Measurements from ENCODE around the gene TMEM170B.

The TMEM170B gene

GRCh38 chr6:11495565-11496145 is 41.9 kb upstream of the TMEM170B start:
- H3K79me2 ChIP-seq (ENCODE audit: insufficient read depth, low read length) = no peaks in the 10 kb centered on the region
- H2AFZ ChIP-seq (ENCODE audit: low read length) = no peak overlapping the region
- H3K4me3 ChIP-seq (ENCODE audit: low read depth, low read length, poor library complexity, severe bottlenecking) = no peak overlapping the region
- no peaks in the 10 kb centered on the region for H3K27me3 ChIP-seq (ENCODE audit: insufficient read depth, low read length)
- no peak overlapping the region for H3K27ac ChIP-seq (ENCODE audit: low read depth, low read length, poor library complexity, severe bottlenecking)
- TF ChIP-seq EZH2 (IDR thresholded peaks at IDR 0.05; ENCODE audit: borderline replicate concordance, low read length) (no peak), CTCF (IDR thresholded peaks at IDR 0.05; ENCODE audit: low read length) (no peak)
- H3K4me2 ChIP-seq (ENCODE audit: low read length) = no peak overlapping the region
- no peak overlapping the region; the same call in 1 of the 2 replicates for H3K9ac ChIP-seq (ENCODE audit: low read length)
- peaks cover 44% of the 10 kb centered on the region for H3K4me1 ChIP-seq (ENCODE audit: insufficient read depth, low read length, severe bottlenecking)
- no peaks in the 10 kb centered on the region for H3K36me3 ChIP-seq (ENCODE audit: insufficient read depth, low read length)
- 0 out of 2 replicates have a peak, but pooled peaks cover under 1% of the 10 kb centered on the region for H3K9me3 ChIP-seq (ENCODE audit: low read length)
- no peaks in the 10 kb centered on the region for H3F3A ChIP-seq (ENCODE audit: insufficient read depth, low read length)
- no peaks in the 10 kb centered on the region for H3K9me2 ChIP-seq (ENCODE audit: low read depth, low read length)
- no peaks in the 10 kb centered on the region for H4K20me1 ChIP-seq (ENCODE audit: insufficient read depth, low read length)

- Histone ChIP-seq H3K79me2 (ENCODE audit: insufficient read depth, low read length) (no peaks in the 10 kb centered on the region), H3K9me3 (ENCODE audit: low read length) (0 out of 2 replicates have a peak, but pooled peaks cover 2% of the 10 kb centered on the region), H3K9ac (ENCODE audit: low read length) (no peak overlapping the region; the same call in 1 of the 2 replicates), H3K4me2 (ENCODE audit: low read length) (no peak overlapping the region), H3K4me1 (ENCODE audit: insufficient read depth, low read length, severe bottlenecking) (peaks cover 44% of the 10 kb centered on the region), H4K20me1 (ENCODE audit: insufficient read depth, low read length) (no peaks in the 10 kb centered on the region), H3K36me3 (ENCODE audit: insufficient read depth, low read length) (no peaks in the 10 kb centered on the region), H3K9me2 (ENCODE audit: low read depth, low read length) (no peaks in the 10 kb centered on the region), H3K27ac (ENCODE audit: low read depth, low read length, poor library complexity, severe bottlenecking) (no peak overlapping the region), H3K27me3 (ENCODE audit: insufficient read depth, low read length) (no peaks in the 10 kb centered on the region), H3K4me3 (ENCODE audit: low read depth, low read length, poor library complexity, severe bottlenecking) (no peak overlapping the region), H2AFZ (ENCODE audit: low read length) (no peak overlapping the region), H3F3A (ENCODE audit: insufficient read depth, low read length) (no peaks in the 10 kb centered on the region)
- peak; percentile 97 for TF ChIP-seq CTCF (IDR thresholded peaks at IDR 0.05; ENCODE audit: low read length)
- no peak for TF ChIP-seq EZH2 (IDR thresholded peaks at IDR 0.05; ENCODE audit: borderline replicate concordance, low read length)
Observed at GRCh38 chr6:11496152-11497060, 41.1 kb upstream of the TMEM170B start.

- Histone ChIP-seq H3K4me2 (ENCODE audit: low read length) (no peak overlapping the region), H3K4me3 (ENCODE audit: low read depth, low read length, poor library complexity, severe bottlenecking) (no peak overlapping the region), H3K9me2 (ENCODE audit: low read depth, low read length) (no peaks in the 10 kb centered on the region), H3K27me3 (ENCODE audit: insufficient read depth, low read length) (no peaks in the 10 kb centered on the region), H2AFZ (ENCODE audit: low read length) (no peak overlapping the region), H3K36me3 (ENCODE audit: insufficient read depth, low read length) (no peaks in the 10 kb centered on the region), H4K20me1 (ENCODE audit: insufficient read depth, low read length) (no peaks in the 10 kb centered on the region), H3K9ac (ENCODE audit: low read length) (no peak overlapping the region), H3K79me2 (ENCODE audit: insufficient read depth, low read length) (no peaks in the 10 kb centered on the region), H3F3A (ENCODE audit: insufficient read depth, low read length) (no peaks in the 10 kb centered on the region), H3K9me3 (ENCODE audit: low read length) (0 out of 2 replicates have a peak, but pooled peaks cover 2% of the 10 kb centered on the region), H3K4me1 (ENCODE audit: insufficient read depth, low read length, severe bottlenecking) (peaks cover 41% of the 10 kb centered on the region), H3K27ac (ENCODE audit: low read depth, low read length, poor library complexity, severe bottlenecking) (no peak overlapping the region)
- TF ChIP-seq EZH2 (IDR thresholded peaks at IDR 0.05; ENCODE audit: borderline replicate concordance, low read length) = no peak
- no peak for TF ChIP-seq CTCF (IDR thresholded peaks at IDR 0.05; ENCODE audit: low read length)
Observed at GRCh38 chr6:11497107-11497506, 40.4 kb upstream of the TMEM170B start.

Data from OCI-LY1 (cell line).